ENCODE measurements around the gene RAB7A. TPM values are rescaled to one million over a fixed set of nuclear protein-coding genes. Genes with fewer than 3 reads are reported as not detected.

RAB7A gene
- total RNA-seq, 3 donors from 2014 or later (not counting 1 experiment from before 2014, with no cell fraction given): 218 to 233 (median 224) TPM

GRCh38 chr3:128775241-128775640, 49.3 kb downstream of the RAB7A start:
- 67% methylated on average over 1 of the region's 3 CpGs for WGBS (ENCODE audit: insufficient coverage)
- peaks cover 21% of the 10 kb centered on the region for H3K4me1 ChIP-seq (ENCODE audit: control insufficient read depth, insufficient read depth, low read length)
- H3K4me3 ChIP-seq (ENCODE audit: low read length): no peak overlapping the region
- H3K36me3 ChIP-seq (ENCODE audit: control insufficient read depth, insufficient read depth, low read length): no peaks in the 10 kb centered on the region
- no peaks in the 10 kb centered on the region for H3K27me3 Mint-ChIP-seq (ENCODE audit: low read depth in 2 of 2)
- ATAC-seq (peak in 1 of 3 donors; percentile 34), DNase-seq (no peak)
- H3K27ac ChIP-seq (ENCODE audit: low read length): no peak overlapping the region
- intact Hi-C loops (cut with micrococcal nuclease): no loop called here
- no peaks in the 10 kb centered on the region for H3K9me3 Mint-ChIP-seq
- peak overlapping the region; percentile 47 to 48 for H3K27ac Mint-ChIP-seq
- H3K4me3 Mint-ChIP-seq: no peak overlapping the region
- H3K4me1 Mint-ChIP-seq: peaks cover 69 to 71% of the 10 kb centered on the region in 2 donors
- TF ChIP-seq CTCF (IDR thresholded peaks at IDR 0.05): no peak
- H3K9me3 ChIP-seq (ENCODE audit: control insufficient read depth, insufficient read depth, low read length): no peaks in the 10 kb centered on the region
- no peaks in the 10 kb centered on the region for H3K36me3 Mint-ChIP-seq
- no peaks in the 10 kb centered on the region for H3K27me3 ChIP-seq (ENCODE audit: control insufficient read depth, insufficient read depth, low read length)

GRCh38 chr3:128775906-128776542, 50.0 kb downstream of the RAB7A start:
- 73% methylated on average over 3 of the region's 3 CpGs for WGBS (ENCODE audit: insufficient coverage)
- peaks cover 21% of the 10 kb centered on the region for H3K4me1 ChIP-seq (ENCODE audit: control insufficient read depth, insufficient read depth, low read length)
- H3K36me3 Mint-ChIP-seq: no peaks in the 10 kb centered on the region
- DNase-seq: no peak
- ATAC-seq: no peak
- no peaks in the 10 kb centered on the region for H3K36me3 ChIP-seq (ENCODE audit: control insufficient read depth, insufficient read depth, low read length)
- no peaks in the 10 kb centered on the region for H3K9me3 ChIP-seq (ENCODE audit: control insufficient read depth, insufficient read depth, low read length)
- no peak for TF ChIP-seq CTCF (IDR thresholded peaks at IDR 0.05)
- no peak overlapping the region for H3K27ac ChIP-seq (ENCODE audit: low read length)
- H3K27me3 ChIP-seq (ENCODE audit: control insufficient read depth, insufficient read depth, low read length): no peaks in the 10 kb centered on the region
- H3K4me1 Mint-ChIP-seq: peaks cover 74 to 75% of the 10 kb centered on the region in 2 donors
- no peak overlapping the region for H3K4me3 Mint-ChIP-seq
- H3K27me3 Mint-ChIP-seq (ENCODE audit: low read depth in 2 of 2): no peaks in the 10 kb centered on the region
- H3K4me3 ChIP-seq (ENCODE audit: low read length): no peak overlapping the region
- intact Hi-C loops (cut with micrococcal nuclease): no loop called here
- H3K27ac Mint-ChIP-seq: peak overlapping the region; percentile 35 to 47
- no peaks in the 10 kb centered on the region for H3K9me3 Mint-ChIP-seq

DNA sequence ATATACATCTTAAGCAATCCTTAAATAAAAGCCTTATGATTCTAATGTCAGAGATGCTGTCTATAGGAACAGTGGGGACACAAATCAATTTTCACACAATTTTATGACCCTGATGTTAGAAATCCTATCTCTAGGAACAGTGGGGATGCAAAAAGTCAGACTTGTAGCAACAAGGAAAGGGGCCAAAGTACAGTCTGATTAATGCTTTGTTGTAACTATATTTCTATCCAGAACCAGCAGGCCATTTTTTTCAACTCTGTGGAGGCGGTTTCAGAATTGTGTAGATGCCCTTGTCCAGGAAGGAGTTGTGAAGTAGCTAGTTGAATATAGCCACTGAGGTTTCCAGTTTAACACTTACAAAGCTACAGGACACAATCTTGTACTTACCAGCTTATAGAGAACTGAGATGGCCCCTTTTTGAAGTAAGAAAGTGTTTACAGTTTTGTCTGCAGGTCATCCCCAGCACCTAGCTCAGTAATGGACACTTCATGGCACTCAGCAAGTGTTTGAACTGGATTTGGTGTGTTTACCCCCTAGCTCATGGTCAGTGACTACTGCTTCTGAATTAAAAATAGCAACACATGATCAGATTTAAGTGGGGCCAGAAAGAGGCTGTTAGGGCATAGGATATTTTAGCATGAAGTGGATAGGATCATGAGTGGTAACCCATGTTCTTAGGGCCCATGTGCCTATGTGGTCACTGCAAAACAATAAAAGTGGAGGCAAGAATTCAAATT, 54.3 kb downstream of the RAB7A start:
- intact Hi-C loops (cut with micrococcal nuclease): no loop called here
- ATAC-seq: no peak
- Mint-ChIP-seq H3K27me3 (ENCODE audit: low read depth in 2 of 2) (no peaks in the 10 kb centered on the region), H3K4me3 (peak overlapping the region; percentile 1), H3K4me1 (peaks cover 86% of the 10 kb centered on the region in 2 donors), H3K36me3 (no peaks in the 10 kb centered on the region), H3K9me3 (no peaks in the 10 kb centered on the region), H3K27ac (peak overlapping the region; percentile 54 to 71)
- Histone ChIP-seq H3K27ac (ENCODE audit: low read length) (no peak overlapping the region), H3K9me3 (ENCODE audit: control insufficient read depth, insufficient read depth, low read length) (no peaks in the 10 kb centered on the region), H3K36me3 (ENCODE audit: control insufficient read depth, insufficient read depth, low read length) (no peaks in the 10 kb centered on the region), H3K4me1 (ENCODE audit: control insufficient read depth, insufficient read depth, low read length) (peaks cover 24% of the 10 kb centered on the region), H3K27me3 (ENCODE audit: control insufficient read depth, insufficient read depth, low read length) (no peaks in the 10 kb centered on the region), H3K4me3 (ENCODE audit: low read length) (no peak overlapping the region)
- no peak for TF ChIP-seq CTCF (IDR thresholded peaks at IDR 0.05)
- no peak for DNase-seq
- no CpG with 5 or more reads among the region's 1 CpG for WGBS (ENCODE audit: insufficient coverage)
